Transverse colon (tissue), 4 donors: Measurements from ENCODE around the gene MXI1. TPM values are rescaled to one million over a fixed set of nuclear protein-coding genes. Genes with fewer than 3 reads are reported as not detected.

Experiments
- DNase-seq: peaks from one replicate; pipeline ENCODE4 v3.0.0-alpha.2; 2019
- H3K27ac ChIP-seq, 4 donors: fragments of 200-600 bp; sonication (generic); 2 replicates each; pipeline ENCODE4 v1.5.1; 2016 to 2018; ENCODE audit warnings: inconsistent platforms in 4 of 4
- H3K27me3 ChIP-seq: fragments of 200-600 bp; sonication (generic); 2 replicates; pipeline ENCODE4 v1.5.1; 2017; ENCODE audit warnings: inconsistent platforms
- H3K36me3 ChIP-seq, 4 donors: fragments of 200-600 bp; sonication (generic); 2 replicates each; pipeline ENCODE4 v1.5.1; 2017 to 2019; ENCODE audit warnings: inconsistent platforms in 4 of 4
- H3K4me1 ChIP-seq, 4 donors: fragments of 200-600 bp; sonication (generic); 2 replicates each; pipeline ENCODE4 v1.5.1; 2017 to 2020; ENCODE audit warnings: inconsistent platforms in 4 of 4
- H3K4me3 ChIP-seq, 4 donors: fragments of 200-600 bp; sonication (generic); 1 replicate in 1 of 4; 2 replicates in 3 of 4; pipeline versions ENCODE4 v1.5.1 to v1.6.1; 2017 to 2019; ENCODE audit warnings: inconsistent platforms in 4 of 4
- H3K9me3 ChIP-seq, 2 donors: fragments of 200-600 bp; sonication (generic); 2 replicates each; pipeline ENCODE4 v1.5.1; 2017 to 2019; ENCODE audit warnings: inconsistent platforms in 2 of 2
- CTCF ChIP-seq, 5 experiments: fragments of 200-600 bp in 3 of 5; fragments of 450-650 bp in 2 of 5; sonication (generic) in 3 of 5; IDR thresholded peaks; 1 replicate in 2 of 5; 2 replicates in 3 of 5; pipeline ENCODE4 v1.5.1; 2016 to 2017; ENCODE audit warnings: antibody characterized with exemption in 5 of 5, inconsistent platforms in 3 of 5, mild to moderate bottlenecking in 2 of 5, moderate library complexity in 1 of 5
- EP300 ChIP-seq: sonication (generic); formaldehyde crosslinking; IDR thresholded peaks from one replicate; pipeline ENCODE4 v1.6.1; 2017; ENCODE audit warnings: antibody characterized with exemption, low read depth
- POLR2A ChIP-seq: fragments of 450-650 bp; IDR thresholded peaks from one replicate; pipeline ENCODE4 v1.6.1; 2016; ENCODE audit warnings: antibody characterized with exemption, mild to moderate bottlenecking, moderate library complexity
- POLR2AphosphoS5 ChIP-seq, 3 donors: sonication (generic); formaldehyde crosslinking; IDR thresholded peaks; one replicate each; pipeline ENCODE4 v1.6.1; 2016; ENCODE audit warnings: antibody characterized with exemption in 3 of 3
- WGBS, 2 donors: methylation state at CpG; one replicate each; pipeline ENCODE4 v1.1.5; 2018; ENCODE audit warnings: low coverage in 1 of 2; 5-methylcytosine and 5-hydroxymethylcytosine counted together
- in situ Hi-C, 4 donors: fragments of 200-750 bp; cut with MboI; loops; one replicate each; pipeline versions ENCODE4 v1.15.0 to v1.15.1; 2017; ENCODE audit warnings: low sequenced_read_pairs in 3 of 4, low pct_ligation_motif_present in 1 of 4, low pct_unique_long_range_greater_than_20kb in 1 of 4
- intact Hi-C: fragments of 100-400 bp; cut with DNase I; formaldehyde crosslinking; loops from one replicate; pipeline ENCODE4 v1.15.1; 2023; ENCODE audit warnings: low total_unique reads
- total RNA-seq, 4 donors: library from RNA; depleted of rRNA; stranded (reverse); fragments of >200 nt; gene quantifications; one replicate each; pipeline ENCODE4 v1.1.0, GENCODE V29; 2016

The MXI1 gene
- total RNA-seq, 4 donors from 2014 or later: 44.8 to 96.5 (median 65.3) TPM

GRCh38 chr10:110222641-110223297 is 15.4 kb downstream of the MXI1 start:
- no peak for TF ChIP-seq POLR2A
- TF ChIP-seq EP300: no peak
- TF ChIP-seq CTCF (IDR thresholded peaks at IDR 0.05): no peak
- no peak for TF ChIP-seq POLR2AphosphoS5 (IDR thresholded peaks at IDR 0.05)
- no peaks in the 10 kb centered on the region for H3K36me3 ChIP-seq
- no peak overlapping the region for H3K4me3 ChIP-seq
- WGBS, 2 donors: 84 to 95% methylated on average over 4 of the region's 4 CpGs
- no peaks in the 10 kb centered on the region for H3K9me3 ChIP-seq
- H3K4me1 ChIP-seq: peaks cover 12 to 39% (median 22%) of the 10 kb centered on the region in 4 donors
- no peak for DNase-seq
- intact Hi-C loops (no loop called here), in situ Hi-C loops (no loop called here)
- peak overlapping the region; percentile 68 to 76 (median 72) for H3K27ac ChIP-seq
- no peaks in the 10 kb centered on the region for H3K27me3 ChIP-seq

- no peaks in the 10 kb centered on the region for H3K9me3 ChIP-seq
- TF ChIP-seq EP300 (no peak), POLR2A (no peak), CTCF (IDR thresholded peaks at IDR 0.05) (no peak), POLR2AphosphoS5 (IDR thresholded peaks at IDR 0.05) (no peak)
- intact Hi-C loops: no loop called here
- H3K27me3 ChIP-seq: no peaks in the 10 kb centered on the region
- peaks cover 12 to 45% (median 22%) of the 10 kb centered on the region in 4 donors for H3K4me1 ChIP-seq
- peak overlapping the region in 3 of 4 donors; percentile 68 to 76 (median 71) for H3K27ac ChIP-seq
- in situ Hi-C loops: no loop called here
- no peaks in the 10 kb centered on the region for H3K36me3 ChIP-seq
- WGBS, 2 donors: 84 to 92% methylated on average over 10 to 13 of the region's 13 CpGs
- no peak overlapping the region for H3K4me3 ChIP-seq
- DNase-seq: no peak
Measured at GRCh38 chr10:110223298-110223925, 16.0 kb downstream of the MXI1 start.

- no peaks in the 10 kb centered on the region for H3K27me3 ChIP-seq
- peaks cover 0 to 9% (median 0%) of the 10 kb centered on the region in 4 donors for H3K36me3 ChIP-seq
- intact Hi-C loops: loop anchor here (2.0 to 5.0 kb wide), 2 partner anchors 16 to 47 kb away; no protein-coding TSS in a partner anchor
- H3K9me3 ChIP-seq: no peaks in the 10 kb centered on the region
- in situ Hi-C loops: no loop called here
- peak overlapping the region in 3 of 4 donors; percentile 66 to 79 (median 71) for H3K4me3 ChIP-seq
- peaks cover 12 to 50% (median 21%) of the 10 kb centered on the region in 4 donors for H3K4me1 ChIP-seq
- WGBS, 2 donors: 45 to 62% methylated on average over 9 of the region's 9 CpGs
- H3K27ac ChIP-seq: peak overlapping the region; percentile 83 to 99 (median 97)
- DNase-seq: no peak
- no peak for TF ChIP-seq CTCF (IDR thresholded peaks at IDR 0.05)
- no peak for TF ChIP-seq POLR2AphosphoS5 (IDR thresholded peaks at IDR 0.05)
- no peak for TF ChIP-seq EP300
- TF ChIP-seq POLR2A: no peak
Measured at GRCh38 chr10:110224992-110225391, 17.6 kb downstream of the MXI1 start.

GRCh38 chr10:110225441-110225755 is 18.0 kb downstream of the MXI1 start:
- intact Hi-C loops (loop anchor here (2.0 to 5.0 kb wide), 2 partner anchors 17 to 47 kb away; no protein-coding TSS in a partner anchor), in situ Hi-C loops (no loop called here)
- H3K9me3 ChIP-seq: no peaks in the 10 kb centered on the region
- H3K27ac ChIP-seq: peak overlapping the region; percentile 83 to 99 (median 97)
- no peaks in the 10 kb centered on the region for H3K27me3 ChIP-seq
- peak overlapping the region in 3 of 4 donors; percentile 66 to 79 (median 71) for H3K4me3 ChIP-seq
- H3K4me1 ChIP-seq: peaks cover 10 to 52% (median 19%) of the 10 kb centered on the region in 4 donors
- no peak for DNase-seq
- peaks cover 0 to 9% (median 0%) of the 10 kb centered on the region in 4 donors for H3K36me3 ChIP-seq
- TF ChIP-seq POLR2A (no peak), POLR2AphosphoS5 (IDR thresholded peaks at IDR 0.05) (no peak), CTCF (IDR thresholded peaks at IDR 0.05) (no peak), EP300 (no peak)
- WGBS, 2 donors: 5 to 11% methylated on average over 2 to 8 of the region's 8 CpGs
